WTC11 (cell line): Measurements from ENCODE around the gene OR5A1.

Experiments
- FOXJ3 ChIP-seq: sonication (generic); formaldehyde crosslinking; IDR thresholded peaks from 2 replicates; pipeline ENCODE4 v1.9.0; 2021; ENCODE audit warnings: missing genetic modification reagents, mild to moderate bottlenecking, borderline replicate concordance
- TF ChIP-seq, protein P1 (sequence below): sonication (generic); formaldehyde crosslinking; IDR thresholded peaks from 2 replicates; pipeline ENCODE4 v1.8.1; 2023; ENCODE audit warnings: mild to moderate bottlenecking, missing genetic modification reagents, moderate library complexity
- TF ChIP-seq, protein P2 (sequence below): fragments of 200-600 bp; IDR thresholded peaks from 2 replicates; pipeline ENCODE4 v1.8.0; 2022; ENCODE audit warnings: antibody characterized with exemption

DNA sequence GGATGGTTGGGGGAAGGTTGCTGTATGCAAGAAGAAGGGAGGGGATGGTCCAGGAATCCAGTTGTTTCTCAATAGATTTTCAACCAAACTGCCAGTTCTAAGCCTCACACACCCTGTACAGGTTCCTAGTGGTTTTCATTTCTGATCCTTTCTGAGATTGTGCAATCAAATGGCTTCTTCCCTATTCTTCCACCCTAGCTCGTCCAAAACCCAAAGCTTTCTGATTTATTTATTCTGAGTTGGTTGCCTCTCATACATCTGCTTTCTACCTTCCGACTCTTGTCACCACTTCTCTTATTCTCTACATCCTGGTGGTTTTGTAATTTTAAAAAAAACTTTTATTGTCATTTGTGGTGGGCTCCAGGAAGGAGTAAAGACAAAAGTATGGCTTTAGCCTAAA, 22.6 kb upstream of the OR5A1 start:
- TF ChIP-seq, protein P1, sequence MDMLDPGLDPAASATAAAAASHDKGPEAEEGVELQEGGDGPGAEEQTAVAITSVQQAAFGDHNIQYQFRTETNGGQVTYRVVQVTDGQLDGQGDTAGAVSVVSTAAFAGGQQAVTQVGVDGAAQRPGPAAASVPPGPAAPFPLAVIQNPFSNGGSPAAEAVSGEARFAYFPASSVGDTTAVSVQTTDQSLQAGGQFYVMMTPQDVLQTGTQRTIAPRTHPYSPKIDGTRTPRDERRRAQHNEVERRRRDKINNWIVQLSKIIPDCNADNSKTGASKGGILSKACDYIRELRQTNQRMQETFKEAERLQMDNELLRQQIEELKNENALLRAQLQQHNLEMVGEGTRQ (CRISPR knock-in tag): no peak
- TF ChIP-seq, protein P2, sequence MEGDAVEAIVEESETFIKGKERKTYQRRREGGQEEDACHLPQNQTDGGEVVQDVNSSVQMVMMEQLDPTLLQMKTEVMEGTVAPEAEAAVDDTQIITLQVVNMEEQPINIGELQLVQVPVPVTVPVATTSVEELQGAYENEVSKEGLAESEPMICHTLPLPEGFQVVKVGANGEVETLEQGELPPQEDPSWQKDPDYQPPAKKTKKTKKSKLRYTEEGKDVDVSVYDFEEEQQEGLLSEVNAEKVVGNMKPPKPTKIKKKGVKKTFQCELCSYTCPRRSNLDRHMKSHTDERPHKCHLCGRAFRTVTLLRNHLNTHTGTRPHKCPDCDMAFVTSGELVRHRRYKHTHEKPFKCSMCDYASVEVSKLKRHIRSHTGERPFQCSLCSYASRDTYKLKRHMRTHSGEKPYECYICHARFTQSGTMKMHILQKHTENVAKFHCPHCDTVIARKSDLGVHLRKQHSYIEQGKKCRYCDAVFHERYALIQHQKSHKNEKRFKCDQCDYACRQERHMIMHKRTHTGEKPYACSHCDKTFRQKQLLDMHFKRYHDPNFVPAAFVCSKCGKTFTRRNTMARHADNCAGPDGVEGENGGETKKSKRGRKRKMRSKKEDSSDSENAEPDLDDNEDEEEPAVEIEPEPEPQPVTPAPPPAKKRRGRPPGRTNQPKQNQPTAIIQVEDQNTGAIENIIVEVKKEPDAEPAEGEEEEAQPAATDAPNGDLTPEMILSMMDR: no peak
- no peak for TF ChIP-seq FOXJ3 (CRISPR knock-in tag)
